Measurements from ENCODE around the gene SNX33.
"Not testable (repeated sequence)": the region's sequence is repeated elsewhere in the genome, so short reads cannot be mapped to it uniquely, and the experiment has no call there.

SNX33 gene

GRCh38 chr15:75685195-75685594 is 37.5 kb downstream of the SNX33 start:
- no peak for DNase-seq (ENCODE audit: low read depth, low spot score)
- in situ Hi-C loops (cut with HindIII; ENCODE audit: low sequenced_read_pairs): no loop called here
- H3K4me3 ChIP-seq (ENCODE audit: low read depth, low read length): no peak overlapping the region

GRCh38 chr15:75686212-75686642 is 38.5 kb downstream of the SNX33 start:
- in situ Hi-C loops (cut with HindIII; ENCODE audit: low sequenced_read_pairs); H3K4me3 ChIP-seq (ENCODE audit: low read depth, low read length): not testable (repeated sequence)
- TF ChIP-seq CTCF (IDR thresholded peaks at IDR 0.05; ENCODE audit: low read depth, low read length): peak; percentile 75
- DNase-seq (ENCODE audit: low read depth, low spot score): peak; percentile 53

More at GRCh38 chr15:75685195-75685594, 37.5 kb downstream of the SNX33 start:
- no peak for TF ChIP-seq CTCF (IDR thresholded peaks at IDR 0.05; ENCODE audit: low read depth, low read length)

- TF ChIP-seq CTCF (IDR thresholded peaks at IDR 0.05; ENCODE audit: low read depth, low read length): no peak
- H3K4me3 ChIP-seq (ENCODE audit: low read depth, low read length): no peak overlapping the region
- DNase-seq (ENCODE audit: low read depth, low spot score): no peak
- in situ Hi-C loops (cut with HindIII; ENCODE audit: low sequenced_read_pairs): no loop called here
Measured at GRCh38 chr15:75687486-75688277, 40.0 kb downstream of the SNX33 start.

GRCh38 chr15:75688278-75688557 is 40.5 kb downstream of the SNX33 start:
- in situ Hi-C loops (cut with HindIII; ENCODE audit: low sequenced_read_pairs): no loop called here
- no peak overlapping the region for H3K4me3 ChIP-seq (ENCODE audit: low read depth, low read length)
- no peak for DNase-seq (ENCODE audit: low read depth, low spot score)
- no peak for TF ChIP-seq CTCF (IDR thresholded peaks at IDR 0.05; ENCODE audit: low read depth, low read length)

- in situ Hi-C loops (cut with HindIII; ENCODE audit: low sequenced_read_pairs): no loop called here
- no peak for DNase-seq (ENCODE audit: low read depth, low spot score)
- H3K4me3 ChIP-seq (ENCODE audit: low read depth, low read length): no peak overlapping the region
- TF ChIP-seq CTCF (IDR thresholded peaks at IDR 0.05; ENCODE audit: low read depth, low read length): no peak
Measured at GRCh38 chr15:75688831-75689230, 41.1 kb downstream of the SNX33 start.

- in situ Hi-C loops (cut with HindIII; ENCODE audit: low sequenced_read_pairs); H3K4me3 ChIP-seq (ENCODE audit: low read depth, low read length); DNase-seq (ENCODE audit: low read depth, low spot score): not testable (repeated sequence)
Measured at GRCh38 chr15:75689429-75689828, 41.7 kb downstream of the SNX33 start.

GRCh38 chr15:75692311-75692710 is 44.6 kb downstream of the SNX33 start:
- in situ Hi-C loops (cut with HindIII; ENCODE audit: low sequenced_read_pairs); H3K4me3 ChIP-seq (ENCODE audit: low read depth, low read length); DNase-seq (ENCODE audit: low read depth, low spot score): not testable (repeated sequence)

- DNase-seq (ENCODE audit: low read depth, low spot score); in situ Hi-C loops (cut with HindIII; ENCODE audit: low sequenced_read_pairs); H3K4me3 ChIP-seq (ENCODE audit: low read depth, low read length): not testable (repeated sequence)
Measured at GRCh38 chr15:75693028-75693427, 45.3 kb downstream of the SNX33 start.
